ENCODE measurements around the gene TAF6. TPM values are rescaled to one million over a fixed set of nuclear protein-coding genes. Genes with fewer than 3 reads are reported as not detected.

Gene TAF6
- total and polyA plus RNA-seq, 9 of the 15 experiments (the other 6 are each of a cell fraction or from before 2014, with no cell fraction given), result 0.78 to 78.7 (median 21.3) TPM

GRCh38 chr7:100088621-100089457 is 30.3 kb downstream of the TAF6 start, which contains the start of gene COPS6 (continued):
- no peak for TF ChIP-seq ETS2 (tag; IDR thresholded peaks at IDR 0.05; ENCODE audit: borderline replicate concordance, poor library complexity, severe bottlenecking)
- TF ChIP-seq ZBTB11 (CRISPR knock-in tag; IDR thresholded peaks at IDR 0.05), result peak; percentile 43 to 92 (median 65); a peak in 5 of 6 replicates
- no peak for TF ChIP-seq MED1 (CRISPR knock-in tag; IDR thresholded peaks at IDR 0.05; ENCODE audit: borderline replicate concordance)
- no peak for TF ChIP-seq NFIX (CRISPR knock-in tag; IDR thresholded peaks at IDR 0.05; ENCODE audit: low read depth)
- peak; percentile 96 to 99 for TF ChIP-seq E2F6 (IDR thresholded peaks at IDR 0.05; ENCODE audit: borderline replicate concordance in 1 of 2, extremely low read depth in 1 of 2, insufficient read depth in 1 of 2, insufficient read length in 1 of 2, low read depth in 1 of 2, low read length in 1 of 2, poor library complexity in 1 of 2, severe bottlenecking in 1 of 2)
- TF ChIP-seq E2F3 (CRISPR knock-in tag; IDR thresholded peaks at IDR 0.05), result peak; percentile 85
- TF ChIP-seq TFE3 (CRISPR knock-in tag; IDR thresholded peaks at IDR 0.05), result no peak
- peak; percentile 96; the same call in 1 of the 2 replicates for TF ChIP-seq ZNF224 (CRISPR knock-in tag; IDR thresholded peaks at IDR 0.05)
- TF ChIP-seq ZNF830 (CRISPR knock-in tag; IDR thresholded peaks at IDR 0.05), result peak; percentile 1; the same call in 1 of the 2 replicates
- no peak for TF ChIP-seq HBP1 (CRISPR knock-in tag; IDR thresholded peaks at IDR 0.05)
- no peak; a peak in 1 of 4 replicates for TF ChIP-seq TRIM24 (IDR thresholded peaks at IDR 0.05)
- TF ChIP-seq ZNF551 (CRISPR knock-in tag; IDR thresholded peaks at IDR 0.05), result no peak
- peak; percentile 99 for TF ChIP-seq POLR2G (IDR thresholded peaks at IDR 0.05; ENCODE audit: low read depth, low read length)
- no peak; the same call in 1 of the 2 replicates for TF ChIP-seq JUNB (CRISPR knock-in tag; conservative IDR thresholded peaks at IDR 0.05)
- peak; percentile 98 for TF ChIP-seq ZNF232 (CRISPR knock-in tag; IDR thresholded peaks at IDR 0.05)

Data from K562 (cell line).